Muscle layer of duodenum (tissue), 2 donors: ENCODE data around the gene ITGB6.
"Not testable (repeated sequence)": the region's sequence is repeated elsewhere in the genome, so short reads cannot be mapped to it uniquely, and the experiment has no call there.

Source experiments
- H3K27ac ChIP-seq: one replicate; pipeline ENCODE4 v1.7.0; 2013; ENCODE audit warnings: mild to moderate bottlenecking, low read length
- H3K27me3 ChIP-seq: one replicate; pipeline ENCODE4 v1.7.0; 2013; ENCODE audit warnings: low read depth, mild to moderate bottlenecking, control low read depth, low read length
- H3K36me3 ChIP-seq, 2 donors: one replicate each; pipeline ENCODE4 v1.7.0; 2013; ENCODE audit warnings: low read length in 2 of 2, control low read depth in 1 of 2, mild to moderate bottlenecking in 1 of 2; ENCODE audit not compliant: insufficient read depth in 2 of 2, control insufficient read depth in 1 of 2
- H3K4me1 ChIP-seq, 2 donors: one replicate each; pipeline ENCODE4 v1.7.0; 2013; ENCODE audit warnings: low read length in 2 of 2, mild to moderate bottlenecking in 2 of 2, control low read depth in 1 of 2, moderate library complexity in 1 of 2; ENCODE audit not compliant: insufficient read depth in 2 of 2, control insufficient read depth in 1 of 2
- H3K4me3 ChIP-seq, 2 donors: one replicate each; pipeline ENCODE4 v1.7.0; 2013; ENCODE audit warnings: low read length in 2 of 2, low read depth in 1 of 2, mild to moderate bottlenecking in 1 of 2
- H3K9me3 ChIP-seq, 2 donors: one replicate each; pipeline ENCODE4 v1.7.0; 2013; ENCODE audit warnings: low read length in 2 of 2, control low read depth in 1 of 2, mild to moderate bottlenecking in 1 of 2; ENCODE audit not compliant: control insufficient read depth in 1 of 2
- donor health status: healthy.

ITGB6 gene

DNA sequence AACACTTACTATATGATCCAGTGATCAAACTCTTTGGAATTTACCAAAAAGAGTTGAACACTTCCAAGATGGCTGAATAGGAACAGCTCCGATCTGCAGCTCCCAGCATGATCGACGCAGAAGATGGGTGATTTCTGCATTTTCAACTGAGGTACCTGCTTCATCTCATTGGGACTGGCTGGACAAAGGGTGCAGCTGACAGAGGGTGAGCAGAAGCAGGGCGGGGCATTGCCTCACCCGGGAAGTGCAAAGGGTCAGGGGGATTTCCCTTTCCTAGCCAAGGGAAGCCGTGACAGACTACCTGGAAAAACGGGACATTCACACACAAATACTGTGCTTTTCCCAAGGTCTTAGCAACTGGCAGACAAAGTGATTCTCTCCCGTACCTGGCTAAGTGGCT, 51.7 kb downstream of the ITGB6 start:
- not testable (repeated sequence) for H3K4me3 ChIP-seq

DNA sequence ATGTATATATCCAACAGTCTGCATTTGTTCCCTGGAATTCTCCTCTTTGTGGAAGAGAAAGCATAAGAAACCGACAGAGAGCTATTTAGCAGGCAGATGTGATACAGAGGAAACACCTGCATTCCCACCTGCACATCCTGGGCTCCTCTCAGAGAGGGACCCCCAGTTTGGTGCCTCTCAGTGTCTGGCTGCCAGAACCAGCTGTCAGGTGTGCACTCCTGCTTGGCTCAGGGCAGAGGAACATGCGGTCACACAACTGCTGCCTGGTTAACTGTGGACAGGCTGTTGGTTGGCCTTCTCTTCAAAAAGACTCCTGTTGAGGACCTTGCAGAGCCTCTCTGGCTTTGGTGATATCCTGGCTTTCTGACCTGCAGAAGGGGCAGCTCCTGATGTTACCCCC, 54.6 kb downstream of the ITGB6 start:
- Histone ChIP-seq H3K27ac (no peak overlapping the region), H3K4me3 (no peak overlapping the region), H3K36me3 (no peaks in the 10 kb centered on the region)

More for the DNA sequence above, 51.7 kb downstream of the ITGB6 start:
- H3K4me1 ChIP-seq, H3K27ac ChIP-seq, H3K36me3 ChIP-seq, H3K27me3 ChIP-seq, H3K9me3 ChIP-seq: not testable (repeated sequence)

DNA sequence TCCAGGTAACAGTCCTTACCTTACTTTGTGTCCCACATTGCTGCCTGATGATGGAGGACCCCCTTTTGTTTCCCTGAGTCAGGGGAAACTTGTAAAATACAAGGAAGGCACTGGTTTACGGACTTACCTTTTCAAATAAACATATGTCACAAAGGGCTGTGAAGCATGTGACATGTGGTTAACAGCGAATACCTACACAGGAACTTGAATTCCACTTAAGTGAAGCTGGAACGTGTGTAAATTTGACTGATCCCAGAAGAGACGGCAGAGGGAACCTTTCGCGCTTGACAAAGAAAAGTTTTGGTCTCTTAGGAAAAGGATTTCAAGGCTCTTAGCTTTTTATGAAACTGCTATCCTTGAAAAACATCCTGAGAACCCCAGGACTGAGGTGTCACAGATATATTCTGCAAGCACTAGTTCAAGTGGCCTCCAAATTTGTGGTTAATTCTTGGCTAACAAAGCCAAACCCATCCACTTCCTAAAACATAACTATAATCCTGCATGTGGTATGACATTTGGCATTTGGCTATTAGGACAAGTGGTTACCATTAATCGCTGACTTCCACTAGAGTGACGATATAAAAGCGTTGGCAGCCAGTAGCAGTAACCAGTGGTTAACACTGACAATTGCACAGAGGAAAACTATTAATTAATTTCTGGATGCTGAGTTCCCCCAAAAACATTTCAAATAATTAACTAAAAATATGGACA, 55.6 kb downstream of the ITGB6 start:
- Histone ChIP-seq H3K4me1 (no peaks in the 10 kb centered on the region), H3K36me3 (no peaks in the 10 kb centered on the region), H3K27ac (no peak overlapping the region), H3K9me3 (no peaks in the 10 kb centered on the region), H3K4me3 (no peak overlapping the region), H3K27me3 (no peaks in the 10 kb centered on the region)

More for the DNA sequence above, 54.6 kb downstream of the ITGB6 start:
- Histone ChIP-seq H3K27me3 (no peaks in the 10 kb centered on the region), H3K9me3 (no peaks in the 10 kb centered on the region), H3K4me1 (no peaks in the 10 kb centered on the region)

DNA sequence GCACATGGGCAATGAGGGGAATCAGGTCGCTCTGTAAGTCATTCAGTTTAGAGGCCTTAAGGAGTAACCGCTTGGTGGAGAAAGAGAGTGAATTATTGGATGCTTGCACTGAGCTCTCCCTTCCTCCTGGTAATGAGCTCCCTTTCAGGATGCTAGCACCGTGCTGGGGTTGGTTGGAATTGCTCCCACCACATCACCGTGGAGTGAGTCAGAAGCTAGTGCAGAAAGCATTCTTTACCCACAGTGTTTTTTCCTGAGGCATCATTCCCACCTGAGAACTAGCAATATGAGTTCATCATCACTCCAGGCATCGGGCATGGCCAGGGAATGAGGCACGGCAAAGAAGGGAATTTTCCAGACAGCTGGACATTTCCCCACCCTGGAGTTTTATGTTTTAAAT, 57.6 kb downstream of the ITGB6 start:
- H3K27me3 ChIP-seq = no peaks in the 10 kb centered on the region
- no peaks in the 10 kb centered on the region for H3K9me3 ChIP-seq
- H3K27ac ChIP-seq = no peak overlapping the region
- H3K4me3 ChIP-seq = no peak overlapping the region
- no peaks in the 10 kb centered on the region for H3K36me3 ChIP-seq
- H3K4me1 ChIP-seq = no peaks in the 10 kb centered on the region

DNA sequence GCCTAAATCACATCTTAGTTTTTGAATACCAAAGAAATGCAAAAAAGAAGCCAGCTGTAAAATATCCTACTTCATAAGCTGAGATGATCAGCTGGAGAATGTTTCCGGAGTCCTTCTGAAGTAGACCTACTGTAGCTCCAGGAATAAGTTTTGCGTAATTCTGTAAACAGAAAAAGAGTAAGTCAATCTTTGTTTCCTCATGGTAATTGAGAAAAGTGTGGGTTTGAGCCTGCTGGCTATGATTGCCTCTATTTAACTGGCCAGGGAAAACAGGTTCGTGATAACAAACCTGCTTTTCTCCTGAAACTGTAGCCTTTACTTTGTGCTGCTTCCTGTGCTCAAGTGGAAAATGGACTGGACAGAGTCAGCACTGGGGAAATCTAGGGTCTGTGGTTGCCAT, 58.2 kb downstream of the ITGB6 start:
- Histone ChIP-seq H3K27me3 (no peaks in the 10 kb centered on the region), H3K9me3 (no peaks in the 10 kb centered on the region), H3K4me1 (no peaks in the 10 kb centered on the region), H3K27ac (no peak overlapping the region), H3K4me3 (no peak overlapping the region), H3K36me3 (no peaks in the 10 kb centered on the region)

DNA sequence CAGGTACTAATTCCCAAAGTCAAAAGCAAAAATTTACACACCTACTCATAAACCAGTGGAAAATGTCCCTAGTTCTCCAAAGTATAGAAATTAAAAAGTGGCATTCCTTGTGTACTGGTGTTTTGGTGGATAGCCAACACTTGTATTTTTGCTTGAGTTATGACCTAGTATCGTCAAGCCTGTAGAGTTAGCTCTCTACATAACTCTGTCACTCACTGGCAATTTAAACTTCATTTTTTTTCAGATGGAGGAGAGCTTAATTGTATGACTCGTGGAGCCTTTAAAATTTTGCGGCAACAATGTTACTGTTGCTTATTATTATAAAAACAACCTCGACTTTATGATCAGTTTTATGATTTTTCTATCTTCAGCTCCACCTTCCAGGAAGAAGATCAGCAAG, 58.7 kb downstream of the ITGB6 start:
- Histone ChIP-seq H3K36me3 (no peaks in the 10 kb centered on the region), H3K27ac (no peak overlapping the region), H3K4me1 (no peaks in the 10 kb centered on the region), H3K27me3 (no peaks in the 10 kb centered on the region), H3K9me3 (no peaks in the 10 kb centered on the region), H3K4me3 (no peak overlapping the region)

DNA sequence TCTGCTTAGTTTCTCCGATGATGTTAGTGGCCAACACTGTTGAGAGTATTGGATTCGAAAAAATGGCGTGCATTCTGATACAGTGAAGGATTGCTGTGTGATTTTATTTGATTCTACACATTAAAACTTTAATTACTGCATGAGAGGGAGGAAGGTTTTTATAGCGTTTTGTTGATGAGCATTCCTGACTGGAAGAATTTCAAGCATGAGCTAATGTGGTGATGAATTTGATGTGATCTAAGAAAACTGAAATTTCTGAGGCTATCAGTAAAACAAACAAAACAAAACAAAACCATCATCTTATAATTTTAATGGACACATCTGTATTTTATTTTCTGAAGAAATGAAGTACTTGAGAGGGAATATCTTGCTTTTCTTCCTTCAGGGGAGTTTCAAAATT, 59.6 kb downstream of the ITGB6 start:
- Histone ChIP-seq H3K27ac (no peak overlapping the region), H3K36me3 (no peaks in the 10 kb centered on the region), H3K27me3 (no peaks in the 10 kb centered on the region), H3K4me1 (no peaks in the 10 kb centered on the region), H3K9me3 (no peaks in the 10 kb centered on the region), H3K4me3 (no peak overlapping the region)

DNA sequence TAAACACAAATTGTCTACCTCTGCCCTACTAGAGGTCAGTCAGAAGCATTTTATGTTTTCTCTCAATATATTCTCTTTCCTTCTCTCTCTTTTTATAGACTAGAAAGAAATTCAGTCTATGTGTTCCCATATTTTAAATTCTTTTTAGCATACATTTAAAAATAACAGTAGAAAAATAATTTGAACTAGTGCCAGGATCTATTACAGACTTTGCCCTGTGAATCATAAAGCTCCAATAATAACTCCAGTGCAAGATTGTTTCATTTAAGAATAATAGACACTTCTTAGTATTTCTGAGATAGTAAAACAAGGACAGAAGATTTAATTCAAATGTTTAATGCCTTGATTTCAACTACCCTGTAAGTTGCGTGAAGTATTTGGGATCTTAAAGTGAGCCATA, 60.1 kb downstream of the ITGB6 start:
- Histone ChIP-seq H3K4me3 (no peak overlapping the region), H3K27me3 (no peaks in the 10 kb centered on the region), H3K4me1 (no peaks in the 10 kb centered on the region), H3K9me3 (no peaks in the 10 kb centered on the region), H3K27ac (no peak overlapping the region), H3K36me3 (no peaks in the 10 kb centered on the region)

DNA sequence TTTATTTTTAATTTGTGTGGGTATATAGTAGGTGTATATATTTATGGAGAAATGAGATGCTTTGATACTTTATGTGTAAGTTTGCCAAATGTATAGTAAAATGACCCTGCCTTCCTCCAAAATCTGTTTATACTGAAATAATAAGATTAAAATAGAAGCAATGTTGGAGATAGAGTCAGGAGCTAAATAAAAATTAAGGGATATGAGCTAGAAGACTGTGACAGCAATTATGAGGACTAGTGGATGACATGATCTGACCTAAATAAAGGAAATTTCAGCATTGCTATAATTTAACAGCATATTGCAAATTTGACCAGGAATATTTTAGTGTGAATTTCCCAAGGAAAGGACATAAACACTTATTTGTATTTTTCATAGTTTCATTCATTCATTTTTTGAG, 60.7 kb downstream of the ITGB6 start:
- H3K36me3 ChIP-seq = no peaks in the 10 kb centered on the region
- H3K27ac ChIP-seq = no peak overlapping the region
- no peaks in the 10 kb centered on the region for H3K4me1 ChIP-seq
- no peak overlapping the region for H3K4me3 ChIP-seq
- H3K27me3 ChIP-seq = no peaks in the 10 kb centered on the region
- H3K9me3 ChIP-seq = no peaks in the 10 kb centered on the region

DNA sequence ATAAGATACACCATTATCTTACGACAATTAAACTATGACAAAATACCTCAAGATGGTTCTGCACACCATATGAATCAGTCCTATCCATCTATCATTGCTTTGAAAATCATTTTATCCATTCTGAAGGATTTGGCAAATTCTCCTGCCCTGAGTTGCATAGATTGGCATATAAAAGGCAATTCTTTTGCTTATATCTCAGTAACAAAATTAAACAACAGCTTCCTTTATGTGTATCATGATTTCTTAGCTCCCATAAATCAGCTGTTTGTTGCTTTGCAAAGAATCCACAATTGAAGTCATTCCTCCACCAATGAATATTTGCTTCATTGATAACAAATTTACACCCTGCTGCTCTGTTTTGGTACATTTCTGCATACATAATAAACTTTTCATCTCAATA, 61.7 kb downstream of the ITGB6 start:
- Histone ChIP-seq H3K36me3 (no peaks in the 10 kb centered on the region), H3K9me3 (no peaks in the 10 kb centered on the region), H3K4me3 (no peak overlapping the region), H3K4me1 (no peaks in the 10 kb centered on the region), H3K27me3 (no peaks in the 10 kb centered on the region), H3K27ac (no peak overlapping the region)

DNA sequence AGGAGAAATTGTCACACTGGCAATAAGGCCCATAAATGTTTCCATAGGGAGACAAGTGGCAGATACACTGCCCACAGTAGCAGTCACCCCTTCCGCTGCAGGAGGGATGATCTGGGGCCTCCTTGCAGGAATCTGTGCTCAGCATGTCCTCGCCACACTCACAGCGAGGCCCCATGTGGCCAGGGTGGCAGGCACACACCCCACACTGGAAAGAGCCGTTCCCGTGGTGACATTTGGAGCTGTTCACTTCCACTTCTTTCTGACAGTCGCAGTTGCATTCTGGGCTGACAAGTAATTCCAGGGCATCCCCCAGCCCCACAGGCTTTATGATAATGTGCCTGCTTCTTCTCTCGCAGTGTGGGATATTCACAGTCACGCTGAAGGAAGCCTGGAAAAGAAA, 62.6 kb downstream of the ITGB6 start:
- Histone ChIP-seq H3K27me3 (no peaks in the 10 kb centered on the region), H3K4me1 (no peaks in the 10 kb centered on the region), H3K36me3 (no peaks in the 10 kb centered on the region), H3K27ac (no peak overlapping the region), H3K9me3 (no peaks in the 10 kb centered on the region), H3K4me3 (no peak overlapping the region)

DNA sequence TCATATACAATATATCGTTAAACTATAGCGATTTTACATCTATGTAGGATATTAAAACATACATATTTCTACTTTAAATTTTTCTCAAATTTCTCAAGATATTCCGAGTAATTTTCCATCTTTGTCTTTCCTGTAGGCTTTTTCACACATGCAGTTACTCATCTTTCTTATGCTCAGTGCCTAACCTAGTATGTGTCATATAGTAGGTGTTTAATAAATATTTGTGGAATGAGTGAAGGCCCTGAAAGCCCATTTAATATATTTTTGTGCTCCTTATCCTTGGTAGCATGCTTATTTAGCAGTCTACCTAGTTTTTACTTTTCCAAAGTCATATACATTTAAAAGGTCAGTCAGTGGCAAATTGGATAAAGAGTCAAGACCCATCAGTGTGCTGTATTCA, 67.3 kb downstream of the ITGB6 start:
- no peak overlapping the region for H3K4me3 ChIP-seq
- no peaks in the 10 kb centered on the region for H3K9me3 ChIP-seq
- no peaks in the 10 kb centered on the region for H3K27me3 ChIP-seq
- no peaks in the 10 kb centered on the region for H3K4me1 ChIP-seq
- H3K27ac ChIP-seq = no peak overlapping the region
- H3K36me3 ChIP-seq = no peaks in the 10 kb centered on the region
